ENCODE results near the gene SPNS2. TPM values are rescaled to one million over a fixed set of nuclear protein-coding genes. Genes with fewer than 3 reads are reported as not detected.

The SPNS2 gene
- total RNA-seq, 1 experiment from 2014 or later = 1.6 TPM

- peak overlapping the region; percentile 71 for H3K27ac ChIP-seq (ENCODE audit: low read depth, low read length)
- peaks cover 45% of the 10 kb centered on the region for H3K79me2 ChIP-seq (ENCODE audit: insufficient read depth, low read length)
- H2AFZ ChIP-seq (ENCODE audit: low read depth, low read length, poor library complexity, severe bottlenecking) = no peak overlapping the region
- ChIA-PET RAD21 (ENCODE audit: low non-redundant PET in 1 of 2, low total read pairs in 2 of 2, uncharacterized antibody in 2 of 2, unreplicated experiment in 2 of 2) (no interaction called here), POLR2A (interaction anchor here (0.9 to 1.5 kb wide), 3 partner anchors 11 to 135 kb away, joined by 3 to 4 read pairs (median 3); no protein-coding TSS in a partner anchor), CTCF (interaction anchor here (1.0 to 1.5 kb wide), 4 partner anchors 9 to 134 kb away, joined by 3 to 16 read pairs (median 6); no protein-coding TSS in a partner anchor)
- ATAC-seq = no peak
- intact Hi-C loops (cut with micrococcal nuclease) = no loop called here
- TF ChIP-seq SRF (IDR thresholded peaks at IDR 0.05; ENCODE audit: low read depth) (no peak), ZNF274 (IDR thresholded peaks at IDR 0.05; ENCODE audit: low read depth, low read length) (no peak), JUND (IDR thresholded peaks at IDR 0.05) (no peak), EZH2phosphoT487 (IDR thresholded peaks at IDR 0.05; ENCODE audit: borderline replicate concordance) (no peak), RAD21 (IDR thresholded peaks at IDR 0.05; ENCODE audit: low read depth) (no peak), ZBTB33 (IDR thresholded peaks at IDR 0.05; ENCODE audit: extremely low read depth, insufficient replicate concordance, low read length) (no peak), ZFX (IDR thresholded peaks at IDR 0.05) (no peak), POLR2A (IDR thresholded peaks at IDR 0.05; ENCODE audit: borderline replicate concordance, extremely low read depth, insufficient read depth, insufficient read length) (no peak), CEBPB (IDR thresholded peaks at IDR 0.05; ENCODE audit: low read depth) (no peak), EZH2 (IDR thresholded peaks at IDR 0.05) (no peak), ELF1 (IDR thresholded peaks at IDR 0.05; ENCODE audit: borderline replicate concordance, low read depth) (no peak), EGR1 (IDR thresholded peaks at IDR 0.05; ENCODE audit: low read depth) (no peak), ATF3 (IDR thresholded peaks at IDR 0.05) (no peak), REST (IDR thresholded peaks at IDR 0.05; ENCODE audit: low read depth) (no peak), POLR2AphosphoS5 (IDR thresholded peaks at IDR 0.05; ENCODE audit: low read depth, low read length) (no peak), MAX (IDR thresholded peaks at IDR 0.05) (no peak), CBX3 (IDR thresholded peaks at IDR 0.05; ENCODE audit: low read depth) (no peak), SIN3A (IDR thresholded peaks at IDR 0.05; ENCODE audit: low read depth) (no peak), TCF7L2 (IDR thresholded peaks at IDR 0.05; ENCODE audit: borderline replicate concordance, extremely low read depth, insufficient read depth, insufficient read length) (no peak)
- no peaks in the 10 kb centered on the region for H3K9me3 ChIP-seq (ENCODE audit: control insufficient read depth in 1 of 2, insufficient read depth in 1 of 2, low read depth in 1 of 2, low read length in 2 of 2)
- H3K4me3 ChIP-seq (replicated peaks in 1 of 2; ENCODE audit: low read depth in 1 of 2, low read length in 2 of 2) = peak overlapping the region; percentile 99 to 100
- peak overlapping the region; percentile 92 for H3K4me2 ChIP-seq (ENCODE audit: low read length)
- peaks cover 6 to 20% of the 10 kb centered on the region in 2 experiments; a peak in 3 of 4 replicates for H3K4me1 ChIP-seq (ENCODE audit: control insufficient read depth in 1 of 2, insufficient read depth in 2 of 2, low read length in 2 of 2)
- H3K9me2 ChIP-seq (ENCODE audit: insufficient read depth) = no peaks in the 10 kb centered on the region
- no peak for DNase-seq (ENCODE audit: low read depth, low spot score)
- peak overlapping the region; percentile 96 for H3K9ac ChIP-seq (ENCODE audit: low read length)
- H3K27me3 ChIP-seq (ENCODE audit: insufficient read depth, low read length) = no peaks in the 10 kb centered on the region
- no peaks in the 10 kb centered on the region for H4K20me1 ChIP-seq (ENCODE audit: insufficient read depth)
- TSS peak; percentile 97 for BruUV-seq (replicated peaks)
- peaks cover 13 to 34% of the 10 kb centered on the region in 2 experiments for H3K36me3 ChIP-seq (ENCODE audit: control insufficient read depth in 1 of 2, insufficient read depth in 2 of 2, low read length in 2 of 2)
Observed at GRCh38 chr17:4555873-4556759, 57.4 kb downstream of the SPNS2 start.

Measured in HCT116 (cell line).